Limb (tissue), 2 donors: ENCODE results near the gene AKT3.
"Not testable (repeated sequence)": the region's sequence is repeated elsewhere in the genome, so short reads cannot be mapped to it uniquely, and the experiment has no call there.

ENCODE experiments used
- DNase-seq, 2 donors: peaks; one replicate each; pipeline ENCODE4 v3.0.0-alpha.2; 2016; ENCODE audit errors: extremely low spot score in 2 of 2

The AKT3 gene

DNA sequence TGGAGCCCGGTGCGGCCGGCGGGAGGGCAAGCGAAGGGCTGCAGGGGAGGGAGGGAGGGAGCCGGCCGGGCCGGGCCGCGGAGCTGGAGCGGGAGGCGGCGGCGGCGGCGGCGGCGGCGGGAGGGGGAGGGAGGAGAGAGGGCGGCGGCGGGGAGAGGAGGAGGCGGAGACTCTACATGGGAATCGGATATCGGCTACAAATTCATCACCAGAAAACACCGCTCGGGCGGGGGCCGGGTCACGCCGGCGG lies at the start of gene AKT3:
Gene AKT3, minus strand, starts transcription at position 42 of the 250 bp plus-strand sequence. CDS start 7,073 bp downstream, outside the sequence.
- peak; percentile 80 to 92 for DNase-seq

DNA sequence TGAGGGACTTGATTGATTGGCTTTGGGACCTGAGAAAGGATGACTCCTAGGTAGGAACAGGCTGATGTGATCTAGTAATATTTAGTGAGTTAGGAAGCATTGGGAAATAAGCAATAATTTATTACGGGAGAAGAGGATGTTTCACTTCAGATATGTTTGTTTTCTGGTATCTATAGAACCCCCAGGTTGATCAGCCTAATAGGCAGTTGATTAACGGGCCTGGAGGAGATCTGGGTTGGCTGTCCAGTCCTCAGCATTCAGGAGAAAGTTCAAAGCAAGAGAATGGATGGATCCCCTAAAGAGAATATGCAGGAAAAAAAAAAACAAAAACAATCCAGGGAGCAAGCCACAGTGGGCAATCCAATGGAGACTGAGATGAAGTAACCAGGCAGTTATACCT lies 48.2 kb upstream of the AKT3 start:
- DNase-seq: no peak

DNA sequence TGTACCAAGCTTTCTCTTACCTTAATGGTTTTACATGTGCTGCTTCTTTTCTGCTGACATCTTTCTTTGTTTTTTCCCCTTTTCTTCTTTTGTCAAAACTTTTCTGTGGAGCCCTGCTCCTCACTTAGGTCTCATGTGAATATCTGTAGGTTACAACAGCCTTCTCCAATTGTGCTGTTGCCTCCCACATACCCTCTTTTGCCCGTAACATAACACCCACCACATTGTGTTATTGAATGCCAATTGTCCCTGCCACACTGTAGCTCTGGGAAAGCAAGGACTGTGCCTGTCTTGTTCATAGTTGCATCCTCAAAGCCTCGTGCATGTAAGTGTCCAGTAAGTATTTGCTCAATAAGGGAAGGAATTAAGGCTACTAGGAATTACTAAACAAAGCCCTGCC lies 46.3 kb upstream of the AKT3 start:
- DNase-seq: no peak

DNA sequence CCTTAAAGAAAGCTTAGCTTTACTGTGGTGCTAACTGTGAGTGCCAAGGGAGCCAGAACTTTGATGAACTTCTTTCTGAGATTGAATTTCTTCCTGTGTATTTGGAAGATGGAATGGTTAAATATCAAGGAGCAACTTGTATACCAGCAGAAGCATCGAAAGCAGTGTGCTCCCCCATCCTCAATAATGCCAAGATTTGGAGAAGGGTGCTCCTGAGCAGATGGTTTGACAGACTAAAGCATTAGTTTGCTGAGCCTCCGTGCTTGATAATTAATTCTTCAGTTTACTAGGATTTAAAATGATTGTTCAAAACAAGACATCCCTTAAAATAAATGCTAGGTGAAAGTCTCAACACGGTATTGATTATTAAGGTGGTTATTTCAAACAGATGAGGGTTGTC lies 42.4 kb upstream of the AKT3 start:
- DNase-seq: no peak

DNA sequence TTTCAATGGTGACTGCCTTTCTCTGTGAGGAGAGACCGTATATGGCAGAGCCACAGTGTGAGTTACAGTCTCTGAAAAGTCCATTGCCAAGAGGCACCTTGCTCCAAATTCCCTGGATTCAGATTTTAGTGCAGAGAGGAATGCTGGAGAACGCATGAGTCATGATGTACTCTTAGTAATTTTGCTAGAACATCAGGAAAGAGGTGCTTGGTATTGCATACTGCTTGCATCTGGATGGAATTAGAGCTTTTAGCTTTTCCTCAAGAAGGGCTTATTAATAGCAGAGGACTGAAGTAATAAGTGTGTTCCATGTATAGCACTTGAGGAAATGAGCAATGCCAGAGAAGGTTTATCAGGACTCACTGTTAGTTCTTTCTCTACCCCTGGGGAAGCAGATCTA lies 40.5 kb upstream of the AKT3 start:
- peak in 1 of 2 donors; percentile 12 for DNase-seq

DNA sequence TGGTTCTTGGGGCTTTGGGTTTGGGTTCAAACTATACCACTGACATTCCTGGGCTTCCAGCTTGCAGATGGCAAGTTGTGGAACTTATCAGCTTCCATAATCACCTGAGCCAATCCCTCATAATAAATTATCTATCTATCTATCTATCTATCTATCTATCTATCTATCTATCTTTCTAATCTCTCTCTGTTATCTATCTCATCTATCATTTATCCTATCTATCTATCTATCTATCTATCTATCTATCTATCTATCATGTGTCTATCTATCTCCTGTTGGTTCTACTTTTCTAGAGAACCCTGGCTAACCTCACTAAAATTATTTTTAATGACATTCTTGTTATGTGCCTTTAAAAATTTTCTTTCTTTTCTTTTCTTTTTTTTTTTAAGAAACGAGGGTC lies 35.8 kb upstream of the AKT3 start:
- no peak for DNase-seq

DNA sequence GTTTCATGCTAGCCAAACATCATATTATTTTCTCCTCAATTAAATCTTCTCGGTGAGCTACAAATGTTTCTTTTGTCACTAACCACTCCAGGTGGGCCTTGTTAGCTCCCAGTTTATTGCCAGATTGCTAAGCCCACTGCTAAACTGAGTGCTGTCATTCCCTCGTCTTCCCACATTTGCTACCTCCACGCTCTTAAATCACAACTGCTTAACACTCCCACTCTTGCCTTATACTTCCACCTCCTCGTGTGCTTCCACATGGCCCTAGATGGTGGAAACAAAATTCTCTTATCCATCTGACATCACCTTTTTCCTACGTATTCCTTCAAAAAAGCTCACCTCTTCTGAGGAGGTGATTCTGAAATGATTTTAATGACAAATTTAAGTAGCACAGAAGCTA lies 34.6 kb upstream of the AKT3 start:
- no peak for DNase-seq

DNA sequence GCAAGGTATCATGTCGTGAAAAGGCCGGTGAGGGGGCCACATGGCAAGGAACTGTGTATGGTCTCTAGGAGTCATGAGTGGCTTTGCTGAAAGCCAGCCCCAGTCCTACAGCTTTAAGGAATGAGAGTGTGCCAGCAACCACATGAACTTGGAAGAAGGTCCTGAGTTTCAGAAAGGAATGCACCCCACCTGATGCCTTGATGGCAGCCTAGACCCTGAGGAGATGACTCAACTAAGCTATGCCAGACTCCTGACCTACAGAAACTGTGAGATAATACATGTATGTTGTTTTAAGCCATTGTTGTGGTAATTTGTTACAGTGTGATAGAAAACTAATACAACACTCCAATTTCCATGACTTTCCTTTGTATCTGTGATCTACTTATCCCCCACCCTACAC lies 33.5 kb upstream of the AKT3 start:
- no peak for DNase-seq

DNA sequence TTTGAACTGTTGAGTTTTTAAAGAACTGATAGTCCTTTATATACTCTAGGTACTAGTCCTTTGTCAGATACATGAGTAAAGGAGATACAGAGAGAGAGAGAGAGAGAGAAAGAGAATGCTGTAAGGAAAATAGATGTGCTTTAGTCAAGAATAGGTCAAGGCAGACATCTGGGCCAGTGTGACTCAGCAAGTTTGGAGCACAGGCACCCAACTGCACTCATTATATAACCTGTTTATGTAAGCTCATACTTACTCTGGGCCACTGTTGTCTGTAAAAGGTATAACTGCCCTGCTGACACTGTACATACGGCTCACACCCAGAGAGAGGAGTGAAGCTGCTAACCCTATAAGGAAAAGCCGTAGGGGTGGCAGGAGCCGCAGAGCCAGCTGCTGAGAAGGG lies 32.2 kb upstream of the AKT3 start:
- no peak for DNase-seq

DNA sequence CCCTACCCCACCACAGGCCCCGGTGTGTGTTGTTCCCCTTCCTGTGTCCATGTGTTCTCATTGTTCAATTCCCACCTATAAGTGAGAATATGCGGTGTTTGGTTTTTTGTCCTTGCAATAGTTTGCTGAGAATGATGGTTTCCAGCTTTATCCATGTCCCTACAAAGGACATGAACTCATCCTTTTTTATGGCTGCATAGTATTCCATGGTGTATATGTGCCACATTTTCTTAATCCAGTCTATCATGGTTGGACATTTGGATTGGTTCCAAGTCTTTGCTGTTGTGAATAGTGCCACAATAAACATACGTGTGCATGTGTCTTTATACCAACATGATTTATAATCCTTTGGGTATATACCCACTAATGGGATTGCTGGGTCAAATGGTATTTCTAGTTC lies 27.0 kb upstream of the AKT3 start:
- not testable (repeated sequence) for DNase-seq

DNA sequence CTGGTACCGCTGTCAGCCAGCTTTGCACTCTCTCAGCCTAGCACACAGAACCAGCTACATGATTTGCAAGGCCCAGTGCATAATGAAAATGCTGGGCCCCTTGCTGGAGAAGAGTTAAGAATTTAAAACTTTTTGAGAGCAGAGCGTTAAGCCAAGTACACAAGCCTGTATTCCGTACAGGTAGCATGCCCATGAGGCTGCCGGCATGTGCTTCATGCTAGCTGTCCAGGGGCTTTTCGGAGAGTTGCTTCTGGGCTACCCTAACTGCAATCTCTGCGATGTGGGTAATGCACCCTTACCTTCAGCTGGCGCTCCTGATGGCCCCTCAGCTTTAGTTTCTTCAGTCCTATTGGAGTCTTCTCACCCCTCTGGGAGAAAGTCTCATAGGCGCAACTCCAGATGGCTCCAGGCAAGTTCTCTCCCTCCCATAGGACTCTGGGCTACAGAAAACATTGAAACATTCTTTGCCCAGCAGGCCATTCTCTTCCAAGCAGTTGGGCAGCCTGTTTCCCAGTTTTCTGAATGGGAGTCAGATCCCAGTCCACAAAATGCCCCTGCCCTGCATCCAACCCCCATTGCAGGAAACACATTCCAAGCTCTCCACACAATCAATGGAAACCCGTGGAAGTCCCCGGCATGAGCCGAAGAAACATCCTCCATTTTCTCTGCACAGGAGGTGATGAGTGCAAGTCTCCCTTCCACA lies 5.7 kb upstream of the AKT3 start:
- DNase-seq: no peak

DNA sequence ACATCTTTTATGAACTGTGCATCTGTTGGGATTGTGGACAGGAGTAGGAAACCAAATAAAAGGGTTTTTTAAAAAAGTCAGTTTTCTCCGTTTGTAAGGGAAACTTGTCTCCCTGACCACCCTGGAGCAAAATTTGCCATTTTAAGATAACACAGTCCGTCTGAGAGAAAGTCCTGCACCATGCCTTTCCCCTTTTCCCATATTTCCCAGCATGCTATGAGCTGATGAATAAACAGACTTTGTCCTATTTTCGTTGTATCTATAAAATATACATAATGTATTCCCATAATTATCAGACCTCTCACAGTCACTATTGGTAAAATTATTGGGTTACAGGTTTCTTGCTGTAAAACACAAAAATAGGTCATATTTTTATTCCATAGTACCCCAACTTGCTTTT lies 1.7 kb upstream of the AKT3 start:
- DNase-seq: no peak

DNA sequence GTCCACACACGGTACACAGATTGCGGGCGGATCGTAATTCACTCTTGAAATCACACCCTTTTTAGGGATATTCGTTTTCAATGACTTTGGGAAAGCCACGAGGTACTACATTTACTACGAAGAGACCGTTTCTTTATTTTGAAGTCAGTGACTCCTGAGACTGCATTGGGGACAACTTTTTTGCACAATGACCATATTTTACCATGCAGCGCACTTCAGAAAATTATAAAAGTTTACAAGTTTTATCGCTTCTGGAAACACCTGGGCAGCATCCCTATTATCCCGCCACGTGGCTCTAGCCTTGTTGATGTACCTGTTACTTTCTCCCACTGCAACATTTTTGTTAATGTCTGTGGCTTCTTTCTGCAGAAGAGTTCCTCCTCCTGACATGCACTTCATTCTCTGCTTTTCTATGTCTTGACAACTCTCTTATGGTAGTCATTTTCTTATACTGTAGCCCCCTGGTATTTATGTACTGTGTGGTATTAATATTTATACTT lies 1.3 kb upstream of the AKT3 start:
- no peak for DNase-seq

DNA sequence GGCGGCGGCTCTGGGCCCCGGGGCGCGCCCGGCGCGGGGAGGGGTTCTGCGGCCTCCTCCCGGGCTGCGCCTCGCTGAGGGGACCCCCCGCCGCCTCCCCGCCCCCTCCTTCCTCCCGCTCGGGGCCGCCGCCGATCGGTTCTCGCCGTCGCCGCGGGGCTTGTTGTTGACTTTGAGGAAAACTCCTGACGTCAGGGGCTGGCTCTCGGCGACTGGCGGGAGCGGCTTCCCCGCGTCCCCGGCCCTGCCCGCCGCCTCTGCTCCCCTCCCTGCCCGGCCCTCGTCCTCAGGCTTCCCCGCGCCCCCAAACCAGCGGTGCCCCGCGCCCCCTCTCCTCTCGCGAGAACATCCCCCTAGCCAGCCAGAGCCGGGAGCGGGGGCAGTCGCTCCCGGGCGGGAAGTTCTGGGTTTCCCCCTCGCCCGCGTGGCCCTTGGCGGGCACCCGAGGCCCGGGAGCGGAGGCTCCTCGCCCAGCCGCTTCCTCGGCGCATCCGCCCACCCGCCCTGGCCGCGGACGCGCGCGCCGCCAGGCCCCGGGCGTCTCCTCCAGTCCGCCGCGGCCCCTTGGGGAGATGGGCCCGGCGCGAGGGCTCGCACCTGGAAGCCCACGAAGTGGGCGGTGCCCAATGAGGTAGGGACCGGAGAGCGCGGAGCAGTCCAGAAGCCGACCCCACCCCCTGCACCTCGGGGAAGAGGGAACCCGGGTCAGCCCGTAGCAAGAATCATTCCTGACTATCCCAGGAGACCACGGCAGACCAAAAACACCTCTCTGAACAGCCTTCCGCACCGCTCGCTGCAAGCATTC lies 611 bp upstream of the AKT3 start:
- DNase-seq: peak; percentile 68 to 91

DNA sequence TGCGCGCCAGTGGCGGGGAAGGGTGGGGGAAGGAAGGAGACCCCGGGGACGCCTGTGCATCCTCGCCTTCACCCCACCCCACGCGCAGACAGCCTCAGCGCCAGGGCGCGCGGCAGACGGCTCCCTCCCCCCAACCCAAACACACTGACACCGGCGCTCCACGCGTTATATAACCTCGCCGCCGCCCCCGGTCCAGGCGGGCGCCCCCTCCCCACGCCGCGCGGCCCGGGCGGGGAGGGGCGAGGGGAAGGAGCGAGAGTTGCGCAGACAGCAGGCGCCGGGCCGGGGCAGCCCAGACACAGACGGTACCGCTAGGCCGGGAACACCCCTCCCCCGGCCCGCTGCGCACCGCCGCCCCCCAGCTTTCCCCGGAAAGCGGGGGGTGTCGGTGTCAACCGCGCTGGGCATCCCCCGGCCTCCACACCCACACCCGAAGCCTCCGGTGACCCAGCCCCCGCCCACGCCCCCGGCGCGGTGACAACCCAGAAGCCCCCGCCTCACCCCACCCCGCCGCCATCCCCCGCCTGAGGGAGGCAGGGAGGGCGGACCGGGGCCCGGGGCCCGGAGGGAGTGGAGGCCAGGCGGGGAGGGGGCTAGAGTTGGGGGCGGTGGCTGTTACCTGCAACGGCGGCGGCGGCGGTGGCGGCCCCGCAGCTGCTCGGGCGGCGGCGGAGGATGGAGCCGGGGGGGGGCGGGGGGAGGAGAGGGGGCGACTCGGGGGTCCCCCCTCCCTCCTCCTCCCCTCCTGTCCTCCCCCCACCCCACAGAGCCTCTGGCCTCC lies 432 bp downstream of the AKT3 start:
- DNase-seq: peak; percentile 2 to 84

DNA sequence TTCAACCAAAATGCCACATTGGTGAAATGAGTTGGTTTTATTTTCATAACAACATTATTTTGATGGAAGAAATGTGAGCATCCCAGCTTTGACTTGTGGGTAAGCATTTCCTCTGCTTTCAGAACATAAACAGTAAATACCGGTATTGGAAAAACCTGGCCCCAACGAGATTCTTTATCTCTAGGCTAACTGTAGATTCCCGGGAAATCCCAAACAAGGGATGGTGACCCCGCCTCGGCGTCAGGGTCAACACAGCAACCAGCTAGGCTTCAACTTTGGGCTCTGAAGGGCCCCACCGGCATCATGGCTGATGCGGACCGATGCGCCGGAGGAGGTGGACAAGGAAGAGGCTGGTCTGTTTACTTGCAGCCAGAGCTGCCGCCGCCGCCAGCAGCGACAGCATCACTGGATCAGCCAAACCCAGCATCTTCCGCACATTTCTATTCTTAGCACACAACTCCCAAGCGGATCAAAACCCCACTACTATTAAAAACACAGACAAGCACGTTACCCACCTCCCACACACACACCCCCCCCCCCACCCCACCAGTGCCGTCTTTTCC lies 1.1 kb downstream of the AKT3 start:
- DNase-seq: peak in 1 of 2 donors; percentile 58

DNA sequence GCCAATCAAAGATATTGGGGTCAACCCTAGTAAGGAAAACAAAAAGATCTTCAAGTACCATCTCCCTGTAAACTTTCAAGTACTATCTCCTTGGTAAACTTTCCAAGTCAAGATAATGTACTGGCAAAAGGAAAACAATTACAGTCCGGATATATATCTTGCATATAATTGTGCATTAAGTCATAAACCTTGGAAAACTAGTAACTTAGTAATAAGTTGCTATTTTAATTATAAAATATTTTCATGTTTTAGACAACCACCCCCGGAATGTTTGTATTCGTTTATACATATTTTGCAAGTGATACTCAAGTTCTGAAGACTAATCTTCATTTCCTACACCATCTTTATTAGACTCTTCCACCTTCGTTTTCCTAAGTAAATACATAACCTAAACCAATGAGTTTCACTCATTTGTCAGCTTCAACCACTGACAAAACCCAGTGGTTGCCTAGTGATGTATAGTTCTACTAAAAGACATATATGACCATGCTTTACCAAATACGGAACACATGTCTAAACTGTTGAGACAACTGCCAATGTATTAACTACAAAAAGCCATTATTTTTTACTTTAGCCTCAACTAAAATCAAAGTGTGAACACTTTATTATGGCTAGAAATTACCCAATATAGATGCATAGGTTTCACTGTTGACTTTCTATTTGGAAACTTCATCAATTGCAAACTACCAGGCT lies 1.7 kb downstream of the AKT3 start:
- no peak for DNase-seq

DNA sequence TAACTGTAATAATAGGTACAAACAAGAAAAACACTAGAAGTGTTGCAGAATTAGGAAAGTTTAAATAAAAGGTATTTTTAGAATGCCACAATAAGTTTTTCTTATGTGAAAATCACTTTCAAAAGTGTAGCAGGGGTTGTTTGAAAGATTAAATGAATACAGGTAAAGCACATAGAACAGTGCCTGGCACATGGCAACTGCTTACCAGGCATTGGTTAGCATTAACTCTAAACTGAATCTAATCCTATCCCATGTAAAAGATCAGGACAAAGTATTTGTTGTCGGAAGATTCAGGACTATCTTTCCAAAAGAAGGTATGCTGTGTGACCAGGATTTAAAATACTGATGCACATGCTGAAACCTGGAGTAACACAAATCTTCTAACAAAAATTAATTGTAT lies 3.3 kb downstream of the AKT3 start:
- no peak for DNase-seq

DNA sequence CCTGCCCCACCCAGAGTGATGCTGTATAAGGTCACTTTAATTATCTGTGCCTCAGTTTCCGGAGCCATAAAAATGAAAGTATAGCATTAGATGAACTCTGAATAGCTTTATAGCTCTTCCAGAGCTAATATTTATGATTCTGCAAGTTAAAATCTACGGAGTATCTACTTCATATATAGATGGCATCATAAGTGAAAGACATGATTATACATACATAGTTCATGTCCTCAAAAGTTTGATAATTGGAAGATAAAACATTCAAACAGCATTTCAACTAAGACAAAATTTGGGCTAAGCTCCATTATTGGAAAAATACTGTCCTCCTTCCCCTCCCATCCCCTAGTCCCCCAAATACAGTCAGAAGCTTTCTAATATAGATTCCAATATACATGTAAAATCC lies 4.2 kb downstream of the AKT3 start:
- DNase-seq: no peak

DNA sequence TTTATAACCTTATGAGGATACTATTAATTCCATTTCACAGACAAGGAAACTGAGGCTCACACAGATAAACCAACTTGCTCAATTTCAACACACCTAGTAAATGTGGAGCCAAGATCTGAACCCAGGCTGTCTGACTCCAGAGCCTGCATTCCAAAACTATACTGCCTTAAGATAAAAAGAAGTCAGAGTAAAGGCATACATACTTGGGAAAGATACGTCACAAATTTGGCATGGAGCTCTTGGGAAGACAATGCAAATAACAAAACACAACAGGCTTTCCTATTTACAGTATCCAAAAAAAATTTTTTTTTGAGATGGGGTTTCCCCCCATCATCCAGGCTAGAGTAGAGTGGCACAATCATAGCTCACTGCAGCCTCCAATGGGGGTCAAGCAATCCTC lies 5.9 kb downstream of the AKT3 start:
- no peak for DNase-seq

DNA sequence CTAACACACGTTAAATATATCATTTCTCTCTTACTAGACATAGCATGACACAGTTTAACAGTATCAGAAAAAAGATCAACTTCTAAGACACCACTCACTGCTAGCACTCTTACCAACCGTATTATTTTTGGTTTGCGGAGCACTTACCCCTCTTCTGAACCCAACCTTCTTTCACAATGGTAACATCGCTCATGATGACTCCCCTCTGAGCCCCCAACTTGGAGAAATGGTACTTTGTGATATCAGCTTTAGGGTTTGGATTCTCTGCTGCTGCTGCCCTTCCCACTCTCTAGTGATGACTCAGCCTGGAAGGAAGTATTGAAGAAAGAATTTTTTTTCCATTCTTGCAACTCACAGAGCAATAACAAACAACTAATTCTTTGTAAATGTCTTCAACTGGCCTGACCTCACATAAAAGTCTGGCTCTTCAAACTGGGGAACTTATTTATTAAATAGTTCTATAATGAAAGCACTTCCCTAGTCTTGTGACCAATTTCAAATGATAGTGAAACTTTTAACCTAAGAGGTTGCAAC lies 7.0 kb downstream of the AKT3 start:
- DNase-seq: no peak
